Heart left ventricle (tissue), 13 donors: Measurements from ENCODE around the gene LETM1.

Source experiments
- CTCF ChIP-seq, 12 donors: fragments of 200-600 bp; sonication (generic) in 4 of 12; IDR thresholded peaks; one replicate each; pipeline versions ENCODE4 v1.5.0 to v1.8.0; 2018 to 2022; ENCODE audit warnings: antibody characterized with exemption in 12 of 12, mild to moderate bottlenecking in 5 of 12
- POLR2A ChIP-seq, 2 donors: fragments of 450-650 bp; IDR thresholded peaks; one replicate each; pipeline ENCODE4 v1.6.1; 2017; ENCODE audit warnings: antibody characterized with exemption in 2 of 2, mild to moderate bottlenecking in 2 of 2, moderate library complexity in 2 of 2
- donor health status: ischemic (EF 13 %, LVEDD 7.1; RV severe dilation, severe dysfunction).
- donor health status: DM: no; HTN: yes; CAD: no.
- donor health status: DM: no; HTN: no; CAD: no.
- donor health status: ischemic (EF 25% LVEDD 6.9; RV normal size, moderate dysfunction).
- donor health status: ischemic (EF 25% LVEDD 5.7; RV mildly dilated, moderate dysfunction).
- donor health status: ischemic (EF 35%, LVEDD 5.7; RV mildly dilated, moderate dysfunction).
- donor health status: nonischemic (EF 11% LVEDD 7.7; RV severe dilation, severe dysfunction).
- donor health status: DM: yes; HTN: yes; CAD: no.
- donor health status: PGD.
- donor health status: ischemic (EF 29% LVEDD 5.4; RV normal size, mild dysfunction).
- donor health status: nonischemic (EF 23%, LVEDD 6.1; RV moderate dilation, normal function).

DNA sequence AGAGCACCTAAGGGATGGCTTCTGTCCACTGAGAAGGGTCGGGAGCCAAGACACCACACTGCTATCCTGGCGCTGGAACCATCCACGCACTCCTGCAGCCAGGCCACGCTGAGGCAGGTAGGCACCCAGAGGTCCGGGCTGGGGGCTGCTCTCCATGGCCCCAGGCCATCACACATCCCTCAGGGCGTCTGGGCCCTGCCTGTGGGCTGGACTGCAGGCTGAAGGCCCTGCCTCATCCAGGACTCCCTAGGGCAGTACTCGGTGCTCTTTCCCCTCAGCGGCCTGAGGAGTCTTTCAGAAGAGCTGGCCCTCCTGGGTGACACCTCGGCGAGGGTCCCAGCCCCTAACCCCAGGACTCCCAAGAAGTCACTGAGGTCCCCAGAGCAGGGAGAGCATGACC is 45.2 kb downstream of the LETM1 start:
- TF ChIP-seq CTCF (IDR thresholded peaks at IDR 0.05) (no peak), POLR2A (IDR thresholded peaks at IDR 0.05) (no peak)
